Stimulated activated CD4-positive, alpha-beta T cell treated with anti-CD3 and anti-CD28 coated beads, Interleukin-1b, Interleukin-23, amount 100 ng/mL, for 48 hours (primary cell): ENCODE results near the gene PAK1.

Source experiments
- DNase-seq: peaks from one replicate; pipeline ENCODE4 v3.0.0-alpha.2; 2020

The PAK1 gene

GRCh38 chr11:77299528-77299993, 174.3 kb downstream of the PAK1 start:
- DNase-seq: no peak

DNA sequence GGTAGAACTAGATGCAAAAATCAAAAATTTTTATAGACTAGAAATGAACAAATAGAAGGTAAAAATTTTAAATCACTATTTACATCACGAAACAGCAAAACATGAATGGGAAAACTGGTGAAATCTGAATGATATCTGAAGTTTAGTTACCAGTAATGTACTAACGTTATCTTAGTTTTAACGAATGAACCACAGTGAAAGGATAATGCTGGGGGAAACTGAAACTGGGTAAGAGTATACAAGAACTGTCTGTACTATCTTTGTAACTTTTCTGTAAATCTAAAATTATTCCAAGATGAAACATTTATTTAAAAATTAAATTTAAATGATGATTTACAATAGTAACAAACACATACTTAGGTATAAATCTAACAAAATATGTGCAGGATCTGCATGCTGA, 179.9 kb downstream of the PAK1 start:
- DNase-seq: no peak

DNA sequence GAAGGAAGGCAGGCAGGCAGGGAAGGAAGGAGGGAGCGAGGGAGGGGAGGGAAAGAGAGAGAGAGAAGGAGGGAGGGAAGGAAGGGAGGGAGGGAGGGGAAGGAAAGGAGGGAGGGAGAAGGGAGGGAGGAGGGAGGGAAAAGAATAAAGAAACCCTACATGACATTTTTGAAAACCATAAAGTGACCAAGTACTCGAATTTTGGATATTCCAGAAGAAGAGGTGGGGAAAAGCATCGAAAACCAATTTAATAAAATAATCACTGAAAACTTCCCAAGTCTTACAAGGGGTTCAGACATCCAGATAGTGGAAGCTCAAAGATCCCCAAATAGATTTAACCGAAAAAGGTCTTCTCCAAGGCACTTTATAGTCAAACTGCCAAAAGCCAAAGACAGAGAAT, 184.2 kb downstream of the PAK1 start:
- no peak for DNase-seq

- no peak for DNase-seq
These were observed 186.2 kb downstream of the PAK1 start for GRCh38 chr11:77287615-77288273.

DNA sequence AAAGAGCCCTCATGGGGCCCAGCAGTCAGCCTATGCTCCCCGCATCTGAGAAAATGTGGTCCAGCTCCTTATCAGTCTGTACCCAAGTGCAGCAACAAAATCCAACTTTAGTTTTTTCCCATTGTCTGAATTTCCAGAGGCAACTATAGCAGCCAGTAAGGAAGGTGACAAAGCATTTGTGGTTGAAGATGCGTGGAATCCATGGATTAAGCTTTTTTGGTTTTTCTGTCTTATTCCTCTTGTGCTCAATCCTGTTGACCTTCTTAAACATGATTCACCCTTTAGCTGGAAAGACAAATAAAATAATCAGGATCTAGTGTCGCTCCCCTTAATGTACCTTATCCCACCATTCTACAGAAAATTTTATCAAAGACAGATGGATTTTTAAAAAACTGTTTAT, 186.8 kb downstream of the PAK1 start:
- DNase-seq: no peak

GRCh38 chr11:77284476-77285468, 189.1 kb downstream of the PAK1 start:
- DNase-seq: no peak

DNA sequence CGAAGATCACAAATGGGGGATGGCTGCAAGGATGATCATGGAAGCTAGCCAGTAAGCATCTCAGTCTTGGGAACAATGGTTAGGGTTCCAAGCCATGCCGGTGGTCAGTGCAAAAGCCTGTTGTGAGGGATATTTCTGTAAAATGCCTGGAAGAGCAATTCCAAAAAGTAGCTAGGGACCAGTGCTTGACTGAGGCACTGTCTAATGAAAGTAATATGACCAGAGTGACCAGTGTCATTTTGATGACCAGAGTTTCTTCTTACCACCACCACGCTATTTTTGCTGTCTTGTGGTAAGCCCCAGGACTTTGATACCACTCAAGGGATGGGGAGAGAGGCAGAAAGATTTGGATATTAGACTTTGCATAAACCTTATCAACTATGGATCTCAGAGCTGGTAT, 190.8 kb downstream of the PAK1 start:
- DNase-seq: no peak

DNA sequence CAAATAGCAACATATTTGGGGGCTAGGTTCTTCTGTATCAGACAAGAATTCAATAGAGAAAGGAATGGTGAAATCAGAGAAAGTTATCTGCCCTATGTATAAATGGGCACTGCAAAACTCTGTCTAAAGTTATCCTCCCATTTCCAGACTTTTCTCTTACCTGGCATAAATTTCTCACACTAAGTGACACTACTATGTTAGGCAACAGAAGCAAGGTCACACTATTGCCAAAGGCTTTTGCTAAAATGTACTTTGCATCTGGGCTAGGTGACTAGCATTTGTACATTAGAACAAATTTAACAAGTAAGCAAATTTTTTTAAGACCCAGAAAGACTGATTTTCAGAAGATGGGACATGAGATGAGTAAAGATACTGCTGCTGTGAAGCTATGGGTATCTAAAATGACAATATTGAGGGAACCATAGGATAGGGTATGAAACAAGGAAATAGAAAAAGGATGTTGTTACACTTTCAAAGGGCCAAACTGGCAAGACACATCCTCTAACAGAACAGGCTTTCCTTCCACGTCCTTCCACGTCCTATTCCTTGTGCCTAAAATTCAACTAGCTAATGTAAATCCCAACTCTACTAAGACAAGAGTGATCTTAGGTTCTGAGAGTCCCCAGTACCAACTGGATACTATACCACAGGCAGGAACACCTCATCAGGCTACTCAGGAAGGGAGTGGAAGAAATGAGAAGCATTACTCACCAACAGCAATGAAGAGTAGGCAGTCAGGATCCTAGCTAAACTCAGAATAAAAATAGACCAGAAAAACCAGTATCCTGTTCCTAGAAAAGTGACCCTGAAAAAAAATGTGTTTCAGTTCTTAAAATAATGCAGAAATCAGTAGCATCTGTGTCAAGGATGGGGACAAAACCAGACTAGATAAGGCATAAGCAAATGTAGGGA, 195.0 kb downstream of the PAK1 start:
- DNase-seq: no peak

- no peak for DNase-seq
These were observed 197.6 kb downstream of the PAK1 start for GRCh38 chr11:77276271-77276670.
